VCaP (cell line): Measurements from ENCODE around the gene CIAPIN1.

ENCODE experiments used
- H3K27ac ChIP-seq: fragments of 450-650 bp; 2 replicates; pipeline ENCODE4 v1.5.1; 2017
- CTCF ChIP-seq: fragments of 450-650 bp; conservative IDR thresholded peaks from 2 replicates; pipeline ENCODE4 v1.5.1; 2017; ENCODE audit warnings: mild to moderate bottlenecking, moderate library complexity

CIAPIN1 gene

GRCh38 chr16:57416084-57416483, 31.1 kb downstream of the CIAPIN1 start:
- TF ChIP-seq CTCF = no peak
- H3K27ac ChIP-seq = no peak overlapping the region

- H3K27ac ChIP-seq = no peak overlapping the region
- TF ChIP-seq CTCF = no peak
Observed at GRCh38 chr16:57413733-57414132, 33.5 kb downstream of the CIAPIN1 start.

GRCh38 chr16:57413301-57413730, 33.9 kb downstream of the CIAPIN1 start:
- TF ChIP-seq CTCF = no peak
- no peak overlapping the region for H3K27ac ChIP-seq

- TF ChIP-seq CTCF = no peak
- H3K27ac ChIP-seq = no peak overlapping the region
Observed at GRCh38 chr16:57412584-57412983, 34.6 kb downstream of the CIAPIN1 start.

- H3K27ac ChIP-seq = no peak overlapping the region
- TF ChIP-seq CTCF = no peak
Observed at GRCh38 chr16:57411362-57411976, 35.7 kb downstream of the CIAPIN1 start.

- H3K27ac ChIP-seq = no peak overlapping the region
- TF ChIP-seq CTCF = no peak
Observed at GRCh38 chr16:57409870-57410587, 37.2 kb downstream of the CIAPIN1 start.

GRCh38 chr16:57409065-57409464, 38.1 kb downstream of the CIAPIN1 start:
- no peak for TF ChIP-seq CTCF
- H3K27ac ChIP-seq = no peak overlapping the region
